Measurements from ENCODE around the gene NCAN. TPM values are rescaled to one million over a fixed set of nuclear protein-coding genes. Genes with fewer than 3 reads are reported as not detected.
A peak's percentile ranks its signal among the peaks of the same experiment; 100 is the strongest.

Gene NCAN
- total and polyA plus RNA-seq, 2 of the 8 experiments (the other 6 are each of a cell fraction or from before 2014, with no cell fraction given) = 2.7 TPM

- POLR2A ChIA-PET (ENCODE audit: partially characterized antibody) = interaction anchor here (0.7 to 1.4 kb wide), 2 partner anchors 11 to 23 kb away, joined by 3 read pairs; no protein-coding TSS in a partner anchor
- H3K79me2 ChIP-seq (ENCODE audit: control insufficient read depth in 1 of 2, insufficient read depth in 2 of 2, low read length in 2 of 2) = no peaks in the 10 kb centered on the region
- no peak overlapping the region for H2AFZ ChIP-seq (ENCODE audit: low read length)
- no peak overlapping the region for H2BK5ac ChIP-seq (ENCODE audit: low read depth, low read length)
- H4K5ac ChIP-seq (ENCODE audit: insufficient read length, low read depth, low read length) = no peak overlapping the region
- H2BK12ac ChIP-seq (ENCODE audit: low read depth, low read length) = no peak overlapping the region
- H3K4me2 ChIP-seq (ENCODE audit: insufficient read depth in 1 of 2, low read depth in 2 of 2, low read length in 2 of 2) = no peak overlapping the region
- peaks cover 11% of the 10 kb centered on the region for H3K23me2 ChIP-seq (ENCODE audit: low read depth, low read length)
- H3K79me1 ChIP-seq (ENCODE audit: low read depth, low read length) = no peaks in the 10 kb centered on the region; the same call in 1 of the 2 replicates
- H2BK15ac ChIP-seq (ENCODE audit: low read length) = no peak overlapping the region
- H3K4ac ChIP-seq (replicated peaks; ENCODE audit: insufficient read length, low read depth, low read length) = no peak overlapping the region
- H3K27me3 ChIP-seq (replicated peaks in 1 of 4; ENCODE audit: control insufficient read depth in 3 of 4, extremely low read depth in 1 of 4, insufficient read depth in 3 of 4, low read length in 3 of 4) = peaks cover 3 to 50% (median 47%) of the 10 kb centered on the region in 4 experiments
- no peak overlapping the region for H3K14ac ChIP-seq (ENCODE audit: insufficient read length)
- H2BK20ac ChIP-seq (ENCODE audit: low read length) = no peak overlapping the region
- no peak overlapping the region for H3K27ac ChIP-seq (ENCODE audit: low read depth, low read length)
- H3K23ac ChIP-seq (ENCODE audit: insufficient read length) = no peak overlapping the region
- H3K18ac ChIP-seq (ENCODE audit: extremely low read depth, low read length) = no peak overlapping the region
- H3K4me3 ChIP-seq (ENCODE audit: extremely low read depth in 1 of 4, insufficient read depth in 2 of 4, low read depth in 3 of 4, low read length in 4 of 4) = no peak overlapping the region
- no peak overlapping the region for H4K91ac ChIP-seq (replicated peaks; ENCODE audit: insufficient read length, low read length)
- 0 out of 8 replicates have a peak, but pooled peaks cover 0 to under 1% (median 0%) of the 10 kb centered on the region in 4 experiments for H3K36me3 ChIP-seq (ENCODE audit: control insufficient read depth in 2 of 4, insufficient read depth in 4 of 4, low read length in 3 of 4)
- 0 out of 2 replicates have a peak overlapping the region, but pooled peaks have one; percentile 13 for H2AK5ac ChIP-seq (ENCODE audit: low read depth, low read length)
- H3K9ac ChIP-seq (replicated peaks in 1 of 4; ENCODE audit: extremely low read depth in 1 of 4, low read depth in 3 of 4, low read length in 3 of 4) = no peak overlapping the region
- H3K9me3 ChIP-seq (ENCODE audit: insufficient read depth in 2 of 2, low read depth in 1 of 2, low read length in 1 of 2) = no peaks in the 10 kb centered on the region
- H2BK120ac ChIP-seq (replicated peaks; ENCODE audit: low read depth, low read length) = no peak overlapping the region
- WGBS, 2 experiments (ENCODE audit: extremely low coverage in 1 of 2, insufficient coverage in 1 of 2, insufficient read length in 1 of 2, insufficient replicate concordance in 2 of 2, low coverage in 1 of 2, low lambda C conversion rate in 2 of 2, missing lambda C conversion rate in 1 of 2) = 68% methylated on average over 5 of the region's 5 CpGs; no CpG with 5 or more reads in 1 of the 2 experiments
- no peak overlapping the region; the same call in 1 of the 2 replicates for H4K8ac ChIP-seq (ENCODE audit: extremely low read depth, insufficient read depth, low read length)
- peaks cover 0 to 6% (median 2%) of the 10 kb centered on the region in 4 experiments; a peak in 3 of 7 replicates for H3K4me1 ChIP-seq (replicated peaks in 1 of 4; ENCODE audit: control insufficient read depth in 3 of 4, insufficient read depth in 4 of 4, low read length in 3 of 4)
- no peak for TF ChIP-seq CTCF (IDR thresholded peaks at IDR 0.05; ENCODE audit: control extremely low read depth in 1 of 3, insufficient read depth in 1 of 3, low read depth in 1 of 3, low read length in 3 of 3)
- TF ChIP-seq SIN3A (conservative IDR thresholded peaks at IDR 0.05 in 1 of 2, IDR thresholded peaks at IDR 0.05 in 1 of 2; ENCODE audit: low read depth in 1 of 2, low read length in 2 of 2) = no peak
- TF ChIP-seq ATF3 (IDR thresholded peaks at IDR 0.05; ENCODE audit: insufficient read depth, low read depth, low read length) = no peak
- no peak for TF ChIP-seq HDAC2 (IDR thresholded peaks at IDR 0.05; ENCODE audit: borderline replicate concordance in 1 of 2, low read depth in 2 of 2, low read length in 2 of 2)
- TF ChIP-seq SP4 (IDR thresholded peaks at IDR 0.05; ENCODE audit: low read length) = no peak
- TF ChIP-seq TCF12 (IDR thresholded peaks at IDR 0.05; ENCODE audit: low read depth, low read length) = no peak
- no peak for TF ChIP-seq CREB1 (IDR thresholded peaks at IDR 0.05)
- no peak overlapping the region for H3K56ac ChIP-seq (replicated peaks; ENCODE audit: insufficient read length, low read depth, low read length)
- FAIRE-seq (no peak), DNase-seq (ENCODE audit: low read depth in 1 of 2, low spot score in 2 of 2) (no peak)
- H4K20me1 ChIP-seq (replicated peaks in 1 of 2; ENCODE audit: control insufficient read depth in 1 of 2, insufficient read depth in 2 of 2, low read length in 2 of 2) = peaks cover 2 to 15% of the 10 kb centered on the region in 2 experiments
- CTCF ChIA-PET (ENCODE audit: partially characterized antibody) = no interaction called here
These were observed 4.8 kb upstream of the NCAN start for GRCh38 chr19:19206938-19207337.
